Psoas muscle (tissue), 8 donors: ENCODE measurements around the gene ARID1A. TPM values are rescaled to one million over a fixed set of nuclear protein-coding genes. Genes with fewer than 3 reads are reported as not detected.
"Not testable (repeated sequence)": the region's sequence is repeated elsewhere in the genome, so short reads cannot be mapped to it uniquely, and the experiment has no call there.

Experiments used
- ATAC-seq, 4 donors: fragments of 200-7000 bp; cut with Tn5 transposase; one replicate each; pipeline ENCODE4 v1.9.1; 2020; ENCODE audit warnings: moderate library complexity in 3 of 4, mild to moderate bottlenecking in 2 of 4
- DNase-seq, 2 donors: peaks; one replicate each; pipeline ENCODE4 v3.0.0-alpha.2; 2020
- H3K27ac ChIP-seq: fragments of 200-600 bp; one replicate; pipeline ENCODE4 v1.8.0; 2022
- H3K27me3 ChIP-seq, 3 donors: fragments of 200-600 bp in 1 of 3; one replicate each; pipeline versions ENCODE4 v1.6.1 to v1.8.0; 2013 to 2022; ENCODE audit warnings: low read length in 2 of 3, mild to moderate bottlenecking in 2 of 3, moderate library complexity in 1 of 3; ENCODE audit not compliant: insufficient read depth in 3 of 3
- H3K36me3 ChIP-seq, 2 donors: fragments of 200-600 bp in 1 of 2; one replicate each; pipeline versions ENCODE4 v1.6.1 to v1.8.0; 2013 to 2022; ENCODE audit warnings: low read depth in 1 of 2, mild to moderate bottlenecking in 1 of 2, moderate library complexity in 1 of 2; ENCODE audit not compliant: insufficient read depth in 1 of 2
- H3K4me1 ChIP-seq: fragments of 200-600 bp; one replicate; pipeline ENCODE4 v1.8.0; 2022
- H3K4me3 ChIP-seq: fragments of 200-600 bp; one replicate; pipeline ENCODE4 v1.8.0; 2022; ENCODE audit warnings: mild to moderate bottlenecking
- H3K9me3 ChIP-seq: fragments of 200-600 bp; one replicate; pipeline ENCODE4 v1.8.0; 2022
- WGBS, 3 donors: extraction: QIAGEN DNeasy Blood & Tissue Kit; methylation state at CpG; one replicate each; pipeline versions ENCODE4 v1.1.6 to v1.1.7; 2013; 5-methylcytosine and 5-hydroxymethylcytosine counted together
- intact Hi-C, 2 donors: fragments of 100-400 bp; cut with DNase I; formaldehyde crosslinking; loops; one replicate each; pipeline versions ENCODE4 v1.11.0 to v1.14.2; 2022
- long read RNA-seq, 2 donors: library from polyadenylated mRNA; unstranded; transcript quantifications; one replicate each; pipeline ENCODE4 v2.0.0, GENCODE V29; 2021
- polyA plus RNA-seq, 3 donors: library from polyadenylated mRNA; stranded (reverse); fragments of 200-250 nt; gene quantifications; one replicate each; pipeline ENCODE4 v1.2.3, GENCODE V29; 2013
- total RNA-seq, 4 donors: library from RNA; stranded (reverse); fragmentation: NEBNext Ultra II Directional in 2 of 4; extraction: Animal tissue kit (Norgen Biotek cat#: 25700) in 2 of 4; gene quantifications; one replicate each; pipeline versions ENCODE4 v1.2.1 to v1.2.4, GENCODE V29; 2021 to 2023
- TF ChIP-seq, protein P1 (sequence below): fragments of 200-600 bp; IDR thresholded peaks from one replicate; pipeline ENCODE4 v1.8.0; 2022; ENCODE audit warnings: antibody characterized with exemption
- donor health status: healthy with polysubstance abuse.
- donor health status: DM: no; HTN: no; CAD: no; lungs with moderate emphysema.
- donor health status: Bipolar disorder and iron deficiency.
- donor health status: healthy.
- donor health status: DM: yes; HTN: yes; CAD: no.
- donor health status: DM: no; HTN: no; CAD: no.
- donor health status: DM: no; HTN: no; CAD: no.
- donor health status: DM: yes; HTN: yes; CAD: no.

The ARID1A gene
- total RNA-seq (10 to 100 TPM; 32.2 to 44.4 (median 39.6) TPM), polyA plus RNA-seq (10 to 100 TPM in 2 of 3 donors, 1 to 10 TPM in 1; 8.8 to 20.8 (median 12.9) TPM)
- long read RNA-seq, donor 1, transcript ARID1A-217 (1 exons, 3,046 nt), result major isoform, 5 of 17 reads
- long read RNA-seq, donor 1, partial matches to known transcripts, result 10 of 17 reads
- long read RNA-seq, donor 1, other reads (novel, unspliced or antisense), result 2 of 17 reads
- long read RNA-seq, donor 2, transcript ARID1A-217 (1 exons, 3,046 nt), result major isoform, 5 of 39 reads
- long read RNA-seq, donor 2, partial matches to known transcripts, result 34 of 39 reads
- long read RNA-seq, donor 2, other reads (novel, unspliced or antisense), result 0 of 39 reads

DNA sequence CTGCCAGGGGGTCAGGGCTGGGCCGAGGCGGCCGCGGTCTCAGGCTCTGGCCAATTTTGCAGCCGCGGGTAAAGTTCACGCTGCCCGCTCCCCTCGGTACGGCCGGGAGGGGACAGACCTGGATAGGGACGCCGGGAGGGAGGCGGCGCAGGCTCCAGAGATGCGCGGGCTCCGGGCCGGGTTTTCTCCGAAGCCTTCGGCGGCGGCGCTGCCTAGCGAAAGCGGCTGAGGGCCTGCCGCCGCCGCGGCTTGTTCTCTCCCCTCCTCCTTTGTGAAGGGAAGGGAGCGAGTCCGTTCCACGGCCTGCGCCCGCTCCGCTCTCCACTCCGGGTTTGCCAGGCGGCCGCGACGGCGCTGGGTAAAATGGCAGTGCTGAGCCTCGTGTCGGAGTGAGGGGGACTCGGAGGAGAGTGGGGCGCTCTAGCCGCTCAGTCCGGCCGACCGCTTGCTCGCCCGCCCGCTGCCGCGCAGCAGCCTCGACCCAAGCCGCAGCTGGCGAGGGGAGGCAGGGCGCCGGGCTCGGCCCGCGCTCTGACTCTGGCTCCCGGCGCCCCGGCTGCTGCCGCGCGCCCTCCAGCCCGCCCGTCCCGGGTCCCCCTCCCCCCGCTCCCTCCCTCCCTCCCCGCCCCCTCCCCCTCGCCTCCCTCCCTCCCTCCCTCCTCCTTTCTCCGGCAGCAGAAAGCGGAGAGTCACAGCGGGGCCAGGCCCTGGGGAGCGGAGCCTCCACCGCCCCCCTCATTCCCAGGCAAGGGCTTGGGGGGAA lies at the start of gene ARID1A:
Gene ARID1A, plus strand, starts transcription at position 660 of the 763 bp plus-strand sequence. CDS start 389 bp downstream, outside the sequence.
- intact Hi-C loops, result loop anchor here in 1 of 2 donors (5.0 kb wide), 1 partner anchor 92 kb away; the partner anchor contains the start of gene PIGV
- no peaks in the 10 kb centered on the region for H3K27me3 ChIP-seq
- DNase-seq, result peak; percentile 96 to 98
- peak within 1 kb of the TSS; percentile 89 for H3K4me3 ChIP-seq
- H3K4me1 ChIP-seq, result peaks cover 56% of the 10 kb centered on the region
- peak; percentile 73 to 78 (median 76) for ATAC-seq
- WGBS, 3 donors, result 0 to 1% (median 0%) methylated on average over 21 to 79 of the region's 80 CpGs
- TF ChIP-seq, protein P1, sequence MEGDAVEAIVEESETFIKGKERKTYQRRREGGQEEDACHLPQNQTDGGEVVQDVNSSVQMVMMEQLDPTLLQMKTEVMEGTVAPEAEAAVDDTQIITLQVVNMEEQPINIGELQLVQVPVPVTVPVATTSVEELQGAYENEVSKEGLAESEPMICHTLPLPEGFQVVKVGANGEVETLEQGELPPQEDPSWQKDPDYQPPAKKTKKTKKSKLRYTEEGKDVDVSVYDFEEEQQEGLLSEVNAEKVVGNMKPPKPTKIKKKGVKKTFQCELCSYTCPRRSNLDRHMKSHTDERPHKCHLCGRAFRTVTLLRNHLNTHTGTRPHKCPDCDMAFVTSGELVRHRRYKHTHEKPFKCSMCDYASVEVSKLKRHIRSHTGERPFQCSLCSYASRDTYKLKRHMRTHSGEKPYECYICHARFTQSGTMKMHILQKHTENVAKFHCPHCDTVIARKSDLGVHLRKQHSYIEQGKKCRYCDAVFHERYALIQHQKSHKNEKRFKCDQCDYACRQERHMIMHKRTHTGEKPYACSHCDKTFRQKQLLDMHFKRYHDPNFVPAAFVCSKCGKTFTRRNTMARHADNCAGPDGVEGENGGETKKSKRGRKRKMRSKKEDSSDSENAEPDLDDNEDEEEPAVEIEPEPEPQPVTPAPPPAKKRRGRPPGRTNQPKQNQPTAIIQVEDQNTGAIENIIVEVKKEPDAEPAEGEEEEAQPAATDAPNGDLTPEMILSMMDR, result peak; percentile 7
- H3K9me3 ChIP-seq, result no peaks in the 10 kb centered on the region
- H3K27ac ChIP-seq, result peak within 1 kb of the TSS; percentile 92
- H3K36me3 ChIP-seq, result no peaks in the 10 kb centered on the region

DNA sequence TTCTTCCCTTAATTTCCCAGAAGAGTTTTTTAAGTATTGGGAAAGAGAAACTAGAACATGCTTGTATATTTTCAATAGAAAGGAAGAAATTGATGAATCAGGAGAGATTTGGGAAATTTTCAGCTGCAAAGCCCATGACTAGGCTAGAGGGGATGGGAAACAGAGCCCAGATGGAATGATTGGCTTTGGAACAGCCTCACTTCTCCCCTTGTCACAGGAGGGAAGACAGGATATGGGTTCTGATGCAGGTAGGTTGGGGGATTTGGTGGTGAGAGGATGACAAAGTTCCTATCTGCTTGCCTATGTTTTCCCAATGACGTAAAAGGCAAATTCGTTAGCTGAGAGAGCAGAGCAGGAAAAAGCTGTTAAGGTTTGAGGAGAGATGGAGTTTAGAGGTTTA lies 31.0 kb upstream of the ARID1A start:
- DNase-seq, result no peak

DNA sequence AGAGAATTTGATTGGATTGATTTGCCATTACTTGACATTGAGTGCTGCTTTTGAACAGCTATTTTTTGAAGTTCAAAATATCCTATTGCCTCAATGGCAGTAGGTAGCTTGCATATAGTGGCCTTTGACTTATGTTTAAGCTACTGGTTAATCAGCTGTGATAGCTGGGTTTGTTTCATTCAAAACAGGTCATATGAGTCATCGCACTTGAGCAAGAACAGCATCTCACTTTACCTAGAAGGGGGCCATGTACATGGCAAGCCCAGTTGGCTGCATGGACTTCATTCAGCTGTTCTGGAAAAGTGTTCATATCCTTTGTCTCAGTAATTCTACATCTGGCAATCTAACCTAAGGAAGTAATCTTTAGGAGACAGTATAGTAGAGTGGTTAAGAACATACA lies 29.0 kb upstream of the ARID1A start:
- no peaks in the 10 kb centered on the region for H3K27me3 ChIP-seq
- peak overlapping the region; percentile 10 for H3K27ac ChIP-seq
- intact Hi-C loops, result no loop called here
- H3K4me3 ChIP-seq, result no peak overlapping the region
- ATAC-seq (peak; percentile 75 to 93 (median 84)), DNase-seq (no peak)
- H3K9me3 ChIP-seq, result no peaks in the 10 kb centered on the region
- no peaks in the 10 kb centered on the region for H3K4me1 ChIP-seq
- 89 to 93% (median 89%) methylated on average over 1 of the region's 1 CpG for WGBS, 3 donors
- TF ChIP-seq, protein P1, result no peak
- no peaks in the 10 kb centered on the region for H3K36me3 ChIP-seq

More for the DNA sequence above, 31.0 kb upstream of the ARID1A start:
- Histone ChIP-seq H3K27me3 (no peaks in the 10 kb centered on the region), H3K9me3 (no peaks in the 10 kb centered on the region), H3K4me3 (no peak overlapping the region), H3K36me3 (no peaks in the 10 kb centered on the region), H3K4me1 (no peaks in the 10 kb centered on the region), H3K27ac (no peak overlapping the region)
- TF ChIP-seq, protein P1, result no peak
- WGBS, 3 donors, result 61 to 75% (median 73%) methylated on average over 2 of the region's 2 CpGs
- intact Hi-C loops, result no loop called here
- no peak for ATAC-seq

DNA sequence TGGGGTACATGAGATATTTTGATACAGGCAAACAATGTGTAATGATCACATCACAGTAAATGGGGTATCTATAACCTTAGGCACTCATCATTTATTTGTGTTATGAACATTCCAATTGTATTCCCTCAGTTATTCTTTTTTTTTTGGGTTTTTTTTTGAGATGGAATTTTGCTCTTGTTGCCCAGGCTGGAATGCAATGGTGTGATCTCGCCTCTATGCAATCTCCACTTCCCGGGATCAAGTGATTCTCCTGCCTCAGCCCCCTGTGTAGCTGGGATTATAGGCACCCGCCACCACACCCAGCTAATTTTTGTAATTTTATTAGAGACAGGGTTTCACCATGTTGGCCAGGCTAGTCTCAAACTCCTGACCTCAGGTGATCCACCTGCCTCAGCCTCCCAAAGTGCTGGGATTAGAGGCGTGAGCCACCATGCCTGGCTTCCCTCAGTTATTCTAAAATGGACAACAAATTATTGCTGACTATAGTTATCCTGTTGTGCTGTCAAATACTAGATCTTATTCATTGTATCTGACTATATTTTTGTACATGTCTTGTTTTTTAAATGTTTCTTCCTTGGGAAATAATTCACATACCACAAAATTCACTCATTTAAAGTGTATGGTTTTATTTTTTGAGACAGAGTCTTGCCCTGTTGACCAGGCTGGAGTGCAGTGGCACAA lies 27.6 kb upstream of the ARID1A start:
- H3K27me3 ChIP-seq, H3K4me1 ChIP-seq, ATAC-seq, H3K9me3 ChIP-seq, H3K27ac ChIP-seq, H3K4me3 ChIP-seq, DNase-seq, intact Hi-C loops, H3K36me3 ChIP-seq: not testable (repeated sequence)
- WGBS, 3 donors, result 65 to 73% (median 72%) methylated on average over 4 of the region's 4 CpGs
